GM12878 (cell line): Measurements from ENCODE around the gene ZCCHC17. TPM values are rescaled to one million over a fixed set of nuclear protein-coding genes. Genes with fewer than 3 reads are reported as not detected.

ENCODE experiments used
- ATAC-seq: fragments of 200-7000 bp; cut with Tn5 transposase; 3 replicates; pipeline ENCODE4 v1.9.1; 2020; ENCODE audit warnings: mild to moderate bottlenecking, moderate library complexity
- BruUV-seq: library from RNA; stranded (reverse); fragments of 400-500 nt; replicated peaks from 2 replicates; lab custom pipeline; 2021; lab: Mats Ljungman, UMichigan
- CTCF ChIA-PET: fragments of 300-600 bp; sonication (Branson Sonifier 250); formaldehyde crosslinking; extraction: SDS; loops from one replicate; lab custom pipeline; 2021; ENCODE audit warnings: inconsistent platforms; lab: Yijun Ruan, JAX
- POLR2A ChIA-PET: fragments of 350-600 bp; formaldehyde crosslinking; extraction: SDS; loops from one replicate; lab custom pipeline; 2021; ENCODE audit warnings: inconsistent platforms; lab: Charles Lee
- RAD21 ChIA-PET: fragments of 300-600 bp; sonication (Branson Sonifier 250); formaldehyde crosslinking; loops from one replicate; lab custom pipeline; 2023; ENCODE audit warnings: antibody characterized with exemption; ENCODE audit not compliant: unreplicated experiment; lab: Charles Lee
- SMC1A ChIA-PET: fragments of 300-600 bp; sonication (Branson Sonifier 250); formaldehyde crosslinking; loops from one replicate; lab custom pipeline; 2023; ENCODE audit not compliant: unreplicated experiment, uncharacterized antibody; lab: Charles Lee
- DNase-seq: peaks from one replicate; pipeline ENCODE4 v3.0.0-alpha.2; 2011; ENCODE audit warnings: low read depth, low spot score
- FAIRE-seq: peaks from 3 replicates; lab custom pipeline; 2011; peaks lifted over from hg19 to GRCh38; lab: Jason Lieb, UNC
- H2AFZ ChIP-seq: 2 replicates; pipeline ENCODE4 v1.6.0; 2011; ENCODE audit warnings: low read depth, low read length, control low read depth; ENCODE audit not compliant: control insufficient read depth
- H3K27ac ChIP-seq: 2 replicates; pipeline ENCODE4 v1.5.1; 2011; ENCODE audit warnings: control low read depth; ENCODE audit not compliant: control insufficient read depth, insufficient read depth
- H3K27me3 ChIP-seq, 2 experiments: replicated peaks in 1 of 2; 2 replicates each; pipeline versions ENCODE4 v1.6.0 to v1.6.1; 2011; ENCODE audit warnings: low read length in 1 of 2; ENCODE audit not compliant: control insufficient read depth in 2 of 2, insufficient read depth in 2 of 2
- H3K36me3 ChIP-seq, 2 experiments: 2 replicates each; pipeline ENCODE4 v1.5.1; 2011; ENCODE audit warnings: low read length in 1 of 2; ENCODE audit not compliant: control insufficient read depth in 2 of 2, insufficient read depth in 2 of 2
- H3K4me1 ChIP-seq: 2 replicates; pipeline ENCODE4 v1.6.1; 2011; ENCODE audit warnings: mild to moderate bottlenecking, low read length, moderate library complexity, mixed read lengths; ENCODE audit not compliant: control insufficient read depth, insufficient read depth
- H3K4me2 ChIP-seq: 2 replicates; pipeline ENCODE4 v1.6.0; 2011; ENCODE audit warnings: control low read depth; ENCODE audit not compliant: control insufficient read depth, insufficient read depth
- H3K4me3 ChIP-seq: fragments of 200-600 bp; sonication (generic); 2 replicates; pipeline ENCODE4 v1.5.1; 2016
- H3K79me2 ChIP-seq: 2 replicates; pipeline ENCODE4 v1.6.0; 2011; ENCODE audit warnings: low read length; ENCODE audit not compliant: control insufficient read depth, insufficient read depth
- H3K9ac ChIP-seq: 2 replicates; pipeline ENCODE4 v1.8.0; 2011; ENCODE audit warnings: low read length, control low read depth, mixed read lengths; ENCODE audit not compliant: control insufficient read depth, insufficient read depth
- H3K9me3 ChIP-seq: replicated peaks from 3 replicates; pipeline ENCODE4 v1.5.1; 2011; ENCODE audit warnings: mild to moderate bottlenecking, low read length; ENCODE audit not compliant: control insufficient read depth, insufficient read depth
- H4K20me1 ChIP-seq: 2 replicates; pipeline ENCODE4 v1.6.0; 2011; ENCODE audit not compliant: control insufficient read depth, insufficient read depth
- CBX5 ChIP-seq: sonication (generic); IDR thresholded peaks from 2 replicates; pipeline ENCODE4 v1.6.1; 2016; ENCODE audit warnings: low read depth, moderate library complexity, mild to moderate bottlenecking, inconsistent platforms
- NFYA ChIP-seq: IDR thresholded peaks from 2 replicates; pipeline ENCODE4 v1.6.1; 2011; ENCODE audit warnings: low read depth, mild to moderate bottlenecking, low read length, improper control_type of control experiment, borderline replicate concordance
- RFX5 ChIP-seq: IDR thresholded peaks from 2 replicates; pipeline ENCODE4 v1.6.1; 2011; ENCODE audit warnings: low read depth, low read length, improper control_type of control experiment
- SKIL ChIP-seq: fragments of 450-650 bp; IDR thresholded peaks from 2 replicates; pipeline ENCODE4 v1.6.1; 2017; ENCODE audit warnings: mild to moderate bottlenecking, low read depth, inconsistent platforms; ENCODE audit not compliant: poor library complexity, severe bottlenecking
- SMC3 ChIP-seq: IDR thresholded peaks from 2 replicates; pipeline ENCODE4 v1.6.1; 2011; ENCODE audit warnings: low read length, improper control_type of control experiment, borderline replicate concordance
- YBX1 ChIP-seq: fragments of 450-650 bp; IDR thresholded peaks from 2 replicates; pipeline ENCODE4 v1.6.1; 2016; ENCODE audit warnings: antibody characterized with exemption
- ZNF622 ChIP-seq: fragments of 450-650 bp; IDR thresholded peaks from 2 replicates; pipeline ENCODE4 v1.6.1; 2017; ENCODE audit warnings: mild to moderate bottlenecking, inconsistent platforms
- in situ Hi-C: fragments of 300-500 bp; cut with MboI; formaldehyde crosslinking; loops from 9 replicates; pipeline ENCODE4 v1.14.3; 2018; ENCODE audit warnings: mixed read lengths
- intact Hi-C: fragments of 100-400 bp; cut with micrococcal nuclease; formaldehyde crosslinking; loops from one replicate; pipeline ENCODE4 v1.14.2; 2022; ENCODE audit not compliant: unreplicated experiment
- polyA plus RNA-seq, 11 experiments: library from polyadenylated mRNA; depleted of rRNA in 4 of 11; unstranded in 6 of 11; stranded (reverse) in 5 of 11; fragments of >200 nt; fragmentation: Nextera tagmentation in 4 of 11; fragmentation: Illumina TruSeq in 1 of 11; extraction: Ambion mirVana in 4 of 11; extraction: Trizol in 1 of 11; gene quantifications; 1 replicate in 1 of 11; 2 replicates in 10 of 11; pipeline versions ENCODE4 v1.2.1 to v1.2.3, GENCODE V29; 2011 to 2016; ENCODE audit warnings: inconsistent platforms in 2 of 11, missing spikeins in 2 of 11, low read depth in 1 of 11
- total RNA-seq, 4 experiments: library from RNA; depleted of rRNA in 3 of 4; stranded (reverse); fragments of >200 nt in 3 of 4; fragmentation: Illumina TruSeq in 1 of 4; extraction: Trizol in 1 of 4; gene quantifications; 2 replicates each; pipeline versions ENCODE4 v1.2.1 to v1.2.3, GENCODE V29; 2013 to 2021
- TF ChIP-seq, protein P1 (sequence below): IDR thresholded peaks from 2 replicates; pipeline ENCODE4 v1.6.1; 2012; ENCODE audit warnings: low read length, inconsistent platforms

The ZCCHC17 gene
- total and polyA plus RNA-seq, 10 of the 15 experiments (the other 5 are each of a cell fraction or from before 2014, with no cell fraction given) = 22.3 to 86.3 (median 47.0) TPM

DNA sequence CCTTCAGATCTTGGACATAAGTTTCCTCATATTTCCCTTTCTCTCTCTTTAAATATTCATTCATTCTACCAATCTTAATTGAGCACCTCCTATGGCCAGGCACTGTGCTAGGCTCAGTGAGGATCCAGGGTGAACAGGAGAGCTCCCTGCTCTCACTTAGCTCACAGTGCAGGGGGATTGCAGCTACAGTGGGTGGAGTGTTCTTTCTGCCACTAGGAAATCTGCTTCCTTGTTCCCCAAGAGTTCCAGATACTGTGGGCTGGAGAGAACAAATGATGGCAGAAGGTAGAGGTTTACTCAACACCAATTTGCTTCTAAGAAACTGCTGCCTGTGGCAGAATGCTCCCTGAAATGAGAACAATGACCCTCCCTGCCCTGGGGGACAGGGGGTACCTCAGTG is 81.2 kb downstream of the ZCCHC17 start:
- ChIA-PET POLR2A (no interaction called here), CTCF (interaction anchor here (2.7 kb wide), 1 partner anchor 16 kb away, joined by 10 read pairs; no protein-coding TSS in a partner anchor), SMC1A (interaction anchor here (1.9 kb wide), 1 partner anchor 16 kb away, joined by 6 read pairs; no protein-coding TSS in a partner anchor), RAD21 (no interaction called here)
- in situ Hi-C loops = no loop called here
- FAIRE-seq (no peak), DNase-seq (no peak)
- no peak overlapping the region for H3K27ac ChIP-seq
- H3K9me3 ChIP-seq = no peaks in the 10 kb centered on the region
- H3K36me3 ChIP-seq = no peaks in the 10 kb centered on the region
- H3K9ac ChIP-seq = no peak overlapping the region
- no peak overlapping the region for H3K4me2 ChIP-seq
- H3K4me3 ChIP-seq = no peak overlapping the region
- no TSS peak for BruUV-seq
- no peaks in the 10 kb centered on the region for H3K27me3 ChIP-seq
- no peaks in the 10 kb centered on the region for H3K4me1 ChIP-seq
- no peak overlapping the region for H2AFZ ChIP-seq
- TF ChIP-seq NFYA = no peak
- TF ChIP-seq, protein P1, sequence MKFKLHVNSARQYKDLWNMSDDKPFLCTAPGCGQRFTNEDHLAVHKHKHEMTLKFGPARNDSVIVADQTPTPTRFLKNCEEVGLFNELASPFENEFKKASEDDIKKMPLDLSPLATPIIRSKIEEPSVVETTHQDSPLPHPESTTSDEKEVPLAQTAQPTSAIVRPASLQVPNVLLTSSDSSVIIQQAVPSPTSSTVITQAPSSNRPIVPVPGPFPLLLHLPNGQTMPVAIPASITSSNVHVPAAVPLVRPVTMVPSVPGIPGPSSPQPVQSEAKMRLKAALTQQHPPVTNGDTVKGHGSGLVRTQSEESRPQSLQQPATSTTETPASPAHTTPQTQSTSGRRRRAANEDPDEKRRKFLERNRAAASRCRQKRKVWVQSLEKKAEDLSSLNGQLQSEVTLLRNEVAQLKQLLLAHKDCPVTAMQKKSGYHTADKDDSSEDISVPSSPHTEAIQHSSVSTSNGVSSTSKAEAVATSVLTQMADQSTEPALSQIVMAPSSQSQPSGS = no peak
- TF ChIP-seq YBX1 = no peak
- no peak for TF ChIP-seq CBX5
- no peak for TF ChIP-seq RFX5
- no peak for TF ChIP-seq ZNF622
- no peak for TF ChIP-seq SMC3
- no peak for TF ChIP-seq SKIL
- TF ChIP-seq, all 136 proteins: peak for 0
- ATAC-seq = no peak
- H3K79me2 ChIP-seq = no peaks in the 10 kb centered on the region
- H4K20me1 ChIP-seq = no peaks in the 10 kb centered on the region
- intact Hi-C loops = no loop called here
